ENCODE data around the gene ESPNL.

- TF ChIP-seq CTCF (IDR thresholded peaks at IDR 0.05; ENCODE audit: low read depth, low read length) (no peak), POLR2A (IDR thresholded peaks at IDR 0.05; ENCODE audit: extremely low read depth, insufficient read length) (no peak), MYC (IDR thresholded peaks at IDR 0.05; ENCODE audit: low read depth, low read length) (no peak), MAX (IDR thresholded peaks at IDR 0.05; ENCODE audit: low read depth, low read length) (no peak)
Observed at GRCh38 chr2:238093181-238094140, 6.7 kb upstream of the ESPNL start.
